HCT116 (cell line): ENCODE results near the gene STX5. TPM values are rescaled to one million over a fixed set of nuclear protein-coding genes. Genes with fewer than 3 reads are reported as not detected.
A peak's percentile ranks its signal among the peaks of the same experiment; 100 is the strongest.
"Not testable (repeated sequence)": the region's sequence is repeated elsewhere in the genome, so short reads cannot be mapped to it uniquely, and the experiment has no call there.

Experiments used
- ATAC-seq: fragments of 200-7000 bp; cut with Tn5 transposase; 2 replicates; pipeline ENCODE4 v1.9.1; 2020; ENCODE audit warnings: mild to moderate bottlenecking, moderate library complexity
- BruUV-seq: library from RNA; stranded (reverse); fragments of 400-500 nt; replicated peaks from 2 replicates; lab custom pipeline; 2021; lab: Mats Ljungman, UMichigan
- CTCF ChIA-PET: fragments of 300-600 bp; sonication (Branson Sonifier 250); formaldehyde crosslinking; loops from one replicate; lab custom pipeline; 2021; ENCODE audit warnings: antibody characterized with exemption; lab: Charles Lee
- POLR2A ChIA-PET: fragments of 300-600, 350-600 bp; sonication (Branson Sonifier 250); formaldehyde crosslinking; loops from one replicate; lab custom pipeline; 2021; ENCODE audit warnings: antibody characterized with exemption; lab: Charles Lee
- RAD21 ChIA-PET, 2 experiments: fragments of 300-600 bp; sonication (Branson Sonifier 250); formaldehyde crosslinking; loops; one replicate each; lab custom pipeline; 2023; ENCODE audit warnings: low total read pairs in 2 of 2; ENCODE audit not compliant: uncharacterized antibody in 2 of 2, unreplicated experiment in 2 of 2, low non-redundant PET in 1 of 2; lab: Charles Lee
- DNase-seq: peaks from one replicate; pipeline ENCODE4 v3.0.0-alpha.2; 2010; ENCODE audit warnings: low read depth, low spot score
- H2AFZ ChIP-seq: fragments of 200-600 bp; shearing (Covaris generic), sonication (generic); 2 replicates; pipeline ENCODE4 v1.6.1; 2017; ENCODE audit warnings: low read depth, mixed run types, mixed read lengths, antibody characterized with exemption, low read length; ENCODE audit not compliant: poor library complexity, severe bottlenecking
- H3K27ac ChIP-seq: 2 replicates; pipeline ENCODE4 v1.5.1; 2012; ENCODE audit warnings: low read depth, low read length
- H3K27me3 ChIP-seq: fragments of 200-600 bp; sonication (generic); 2 replicates; pipeline ENCODE4 v1.6.1; 2016; ENCODE audit warnings: mixed run types, low read length, mixed read lengths; ENCODE audit not compliant: insufficient read depth
- H3K36me3 ChIP-seq, 2 experiments: fragments of 200-500 bp in 1 of 2; fragments of 200-600 bp in 1 of 2; sonication (Bioruptor generic) in 1 of 2; sonication (generic) in 1 of 2; 2 replicates each; pipeline versions ENCODE4 v1.5.1 to v1.6.1; 2014 to 2016; ENCODE audit warnings: low read length in 2 of 2, inconsistent platforms in 1 of 2, mixed read lengths in 1 of 2, mixed run types in 1 of 2; ENCODE audit not compliant: insufficient read depth in 2 of 2, control insufficient read depth in 1 of 2
- H3K4me1 ChIP-seq, 2 experiments: fragments of 200-600 bp in 1 of 2; sonication (generic) in 1 of 2; 2 replicates each; pipeline versions ENCODE4 v1.5.1 to v1.6.1; 2012 to 2017; ENCODE audit warnings: low read length in 2 of 2, inconsistent platforms in 1 of 2, mild to moderate bottlenecking in 1 of 2, mixed read lengths in 1 of 2, mixed run types in 1 of 2, moderate library complexity in 1 of 2; ENCODE audit not compliant: insufficient read depth in 2 of 2, control insufficient read depth in 1 of 2
- H3K4me2 ChIP-seq: fragments of 200-600 bp; sonication (generic); 2 replicates; pipeline ENCODE4 v1.6.1; 2017; ENCODE audit warnings: mixed run types, low read length, mixed read lengths
- H3K4me3 ChIP-seq, 2 experiments: fragments of 200-600 bp in 1 of 2; sonication (generic) in 1 of 2; replicated peaks in 1 of 2; 2 replicates each; pipeline ENCODE4 v1.5.1; 2011 to 2016; ENCODE audit warnings: low read length in 2 of 2, control low read depth in 1 of 2, low read depth in 1 of 2, mild to moderate bottlenecking in 1 of 2, mixed read lengths in 1 of 2, mixed run types in 1 of 2
- H3K79me2 ChIP-seq: fragments of 200-600 bp; sonication (generic); 2 replicates; pipeline ENCODE4 v1.6.1; 2017; ENCODE audit warnings: mild to moderate bottlenecking, mixed run types, low read length, moderate library complexity, mixed read lengths; ENCODE audit not compliant: insufficient read depth
- H3K9ac ChIP-seq: fragments of 200-600 bp; sonication (generic); 2 replicates; pipeline ENCODE4 v1.6.1; 2016; ENCODE audit warnings: low read length, mixed read lengths
- H3K9me2 ChIP-seq: fragments of 200-600 bp; sonication (generic), shearing (Covaris generic); 2 replicates; pipeline ENCODE4 v1.6.1; 2017; ENCODE audit warnings: mixed run types, mild to moderate bottlenecking, moderate library complexity; ENCODE audit not compliant: insufficient read depth
- H3K9me3 ChIP-seq, 2 experiments: fragments of 200-500 bp in 1 of 2; fragments of 200-600 bp in 1 of 2; sonication (Bioruptor generic) in 1 of 2; sonication (generic) in 1 of 2; 2 replicates each; pipeline ENCODE4 v1.6.1; 2014 to 2017; ENCODE audit warnings: low read length in 2 of 2, mixed read lengths in 2 of 2, inconsistent platforms in 1 of 2, low read depth in 1 of 2, mild to moderate bottlenecking in 1 of 2, mixed run types in 1 of 2, moderate library complexity in 1 of 2; ENCODE audit not compliant: control insufficient read depth in 1 of 2, insufficient read depth in 1 of 2
- H4K20me1 ChIP-seq: fragments of 200-600 bp; sonication (generic), shearing (Covaris generic); 2 replicates; pipeline ENCODE4 v1.6.1; 2017; ENCODE audit warnings: mixed run types, mild to moderate bottlenecking, moderate library complexity; ENCODE audit not compliant: insufficient read depth
- YY1 ChIP-seq: IDR thresholded peaks from 2 replicates; pipeline ENCODE4 v1.6.1; 2011; ENCODE audit warnings: low read length, low read depth, moderate library complexity, mild to moderate bottlenecking; ENCODE audit not compliant: insufficient replicate concordance; ENCODE audit errors: extremely low read depth
- ZFX ChIP-seq: fragments of 450-650 bp; IDR thresholded peaks from 2 replicates; pipeline ENCODE4 v1.6.1; 2017
- intact Hi-C: fragments of 100-400 bp; cut with micrococcal nuclease; formaldehyde crosslinking; loops from 2 replicates; pipeline ENCODE4 v1.10.0; 2022
- total RNA-seq: library from RNA; stranded (reverse); gene quantifications from one replicate; pipeline ENCODE4 v1.2.1, GENCODE V29; 2021; ENCODE audit not compliant: unreplicated experiment

The STX5 gene
- total RNA-seq, 1 experiment from 2014 or later: 29.5 TPM

DNA sequence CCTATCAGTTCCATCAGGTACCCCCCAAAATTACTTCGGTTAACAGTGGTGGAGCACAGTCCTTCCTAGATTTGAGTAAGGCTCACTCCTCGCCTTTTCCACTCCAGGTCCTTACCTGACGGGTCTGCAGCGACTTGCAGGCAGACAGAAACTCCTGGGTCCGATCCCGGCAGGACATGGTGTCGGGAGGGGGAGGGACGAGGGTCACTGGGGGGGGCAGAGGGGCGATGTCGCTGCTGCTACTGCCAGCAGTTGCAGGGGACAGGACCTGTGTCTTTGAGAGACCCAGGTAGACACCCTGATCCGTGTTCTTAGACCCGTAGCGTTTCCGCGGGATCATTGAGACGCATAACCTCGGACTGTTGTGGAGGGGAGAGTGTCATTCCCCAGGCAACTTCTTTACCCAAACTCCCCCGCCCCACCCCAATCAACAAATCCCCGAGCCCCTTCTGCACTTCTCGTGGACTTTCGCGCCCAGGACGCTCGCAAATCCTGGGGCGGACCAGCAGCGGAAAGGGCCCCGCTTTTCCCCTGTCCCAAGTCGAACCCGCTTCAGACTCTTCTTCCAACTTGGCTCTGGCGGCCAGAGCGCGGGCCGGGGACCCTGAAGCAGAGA lies 839 bp downstream of the STX5 start:
- H3K79me2 ChIP-seq: peaks cover 44% of the 10 kb centered on the region
- peaks cover 25% of the 10 kb centered on the region in 2 experiments for H3K36me3 ChIP-seq
- no peaks in the 10 kb centered on the region for H3K9me3 ChIP-seq
- ATAC-seq (peak; percentile 5; the same call in 1 of the 2 replicates), DNase-seq (peak; percentile 22)
- H2AFZ ChIP-seq: no peak overlapping the region
- intact Hi-C loops: no loop called here
- TF ChIP-seq ZFX: peak; percentile 28; the same call in 1 of the 2 replicates
- no peak for TF ChIP-seq YY1
- H3K9ac ChIP-seq: peak overlapping the region; percentile 92
- BruUV-seq: no TSS peak
- peak overlapping the region; percentile 92 for H3K4me2 ChIP-seq
- no peaks in the 10 kb centered on the region; the same call in 1 of the 2 replicates for H4K20me1 ChIP-seq
- peak overlapping the region; percentile 64 for H3K27ac ChIP-seq
- no peaks in the 10 kb centered on the region for H3K9me2 ChIP-seq
- peaks cover 7 to 30% of the 10 kb centered on the region in 2 experiments for H3K4me1 ChIP-seq
- CTCF ChIA-PET: interaction anchor here (1.3 kb wide), 1 partner anchor 44 kb away, joined by 4 read pairs; the partner anchor contains the start of gene TMEM179B
- RAD21 ChIA-PET: interaction anchor here in 1 of 2 experiments (1.0 kb wide), 1 partner anchor 9 kb away, joined by 3 read pairs; no protein-coding TSS in a partner anchor
- peak overlapping the region; percentile 86 to 93 for H3K4me3 ChIP-seq
- H3K27me3 ChIP-seq: no peaks in the 10 kb centered on the region
- POLR2A ChIA-PET: interaction anchor here (0.7 to 2.8 kb wide), 13 partner anchors 10 to 257 kb away, joined by 3 to 113 read pairs (median 8); partner anchors contain the start of genes C11orf98, CSKMT, HNRNPUL2 and LBHD1

DNA sequence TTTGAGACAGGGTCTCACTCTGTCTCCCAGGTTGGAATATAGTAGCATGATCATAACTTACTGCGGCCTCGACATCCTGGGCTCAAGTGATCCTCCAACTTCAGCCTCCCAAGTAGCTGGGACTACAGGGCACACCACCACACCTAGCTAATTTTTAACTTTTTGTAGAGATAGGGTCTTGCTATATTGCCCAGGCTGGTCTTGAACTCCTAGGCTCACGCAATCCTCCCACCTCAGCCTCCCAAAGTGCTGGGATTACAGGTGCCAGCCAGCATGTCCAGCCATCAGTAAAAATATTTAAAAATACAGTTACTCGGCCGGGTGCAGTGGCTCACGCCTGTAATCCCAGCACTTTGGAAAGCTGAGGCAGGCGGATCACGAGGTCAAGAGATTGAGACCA lies 3.7 kb downstream of the STX5 start:
- H3K4me1 ChIP-seq: peaks cover 7 to 26% of the 10 kb centered on the region in 2 experiments
- H3K9me2 ChIP-seq, H3K4me3 ChIP-seq, intact Hi-C loops, H3K27ac ChIP-seq, H3K4me2 ChIP-seq, DNase-seq, H2AFZ ChIP-seq, H3K9me3 ChIP-seq, BruUV-seq, ATAC-seq, H3K9ac ChIP-seq, RAD21 ChIA-PET, H4K20me1 ChIP-seq, H3K27me3 ChIP-seq: not testable (repeated sequence)
- peaks cover 20 to 29% of the 10 kb centered on the region in 2 experiments for H3K36me3 ChIP-seq
- H3K79me2 ChIP-seq: peaks cover 23% of the 10 kb centered on the region
- ChIA-PET CTCF (interaction anchor here (1.1 to 1.7 kb wide), 2 partner anchors 12 to 42 kb away, joined by 3 read pairs; no protein-coding TSS in a partner anchor), POLR2A (interaction anchor here (1.1 to 1.7 kb wide), 3 partner anchors 13 to 22 kb away, joined by 3 to 11 read pairs (median 5); partner anchors contain the start of gene NXF1)
